ENCODE measurements around the gene GALNTL6. TPM values are rescaled to one million over a fixed set of nuclear protein-coding genes. Genes with fewer than 3 reads are reported as not detected.

The GALNTL6 gene
- total RNA-seq, 1 donor from 2014 or later = not detected

DNA sequence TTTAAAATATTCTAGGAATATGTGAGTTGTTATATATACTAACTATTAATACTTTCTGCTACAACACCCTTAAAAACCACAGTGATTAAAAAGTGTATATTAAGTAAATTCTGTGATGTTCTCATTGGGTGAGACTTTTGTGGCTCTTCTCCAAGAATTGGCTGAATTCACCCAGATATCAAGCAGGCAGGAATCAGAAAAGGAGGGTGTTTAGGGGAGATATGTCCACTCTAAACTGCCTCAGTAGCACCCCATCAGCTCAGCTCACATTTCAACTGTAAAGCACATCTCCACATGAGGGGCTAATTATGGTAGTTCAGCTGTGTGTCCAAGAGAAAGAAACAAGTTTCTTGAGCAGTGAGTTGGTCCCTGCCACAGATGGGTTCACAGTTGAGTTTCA is 165.0 kb downstream of the GALNTL6 start:
- TF ChIP-seq, protein P1, sequence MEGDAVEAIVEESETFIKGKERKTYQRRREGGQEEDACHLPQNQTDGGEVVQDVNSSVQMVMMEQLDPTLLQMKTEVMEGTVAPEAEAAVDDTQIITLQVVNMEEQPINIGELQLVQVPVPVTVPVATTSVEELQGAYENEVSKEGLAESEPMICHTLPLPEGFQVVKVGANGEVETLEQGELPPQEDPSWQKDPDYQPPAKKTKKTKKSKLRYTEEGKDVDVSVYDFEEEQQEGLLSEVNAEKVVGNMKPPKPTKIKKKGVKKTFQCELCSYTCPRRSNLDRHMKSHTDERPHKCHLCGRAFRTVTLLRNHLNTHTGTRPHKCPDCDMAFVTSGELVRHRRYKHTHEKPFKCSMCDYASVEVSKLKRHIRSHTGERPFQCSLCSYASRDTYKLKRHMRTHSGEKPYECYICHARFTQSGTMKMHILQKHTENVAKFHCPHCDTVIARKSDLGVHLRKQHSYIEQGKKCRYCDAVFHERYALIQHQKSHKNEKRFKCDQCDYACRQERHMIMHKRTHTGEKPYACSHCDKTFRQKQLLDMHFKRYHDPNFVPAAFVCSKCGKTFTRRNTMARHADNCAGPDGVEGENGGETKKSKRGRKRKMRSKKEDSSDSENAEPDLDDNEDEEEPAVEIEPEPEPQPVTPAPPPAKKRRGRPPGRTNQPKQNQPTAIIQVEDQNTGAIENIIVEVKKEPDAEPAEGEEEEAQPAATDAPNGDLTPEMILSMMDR (IDR thresholded peaks at IDR 0.05) = no peak
- intact Hi-C loops (cut with DNase I) = no loop called here
- no peaks in the 10 kb centered on the region for H3K4me1 ChIP-seq
- no peak for DNase-seq (ENCODE audit: low spot score in 2 of 2)
- H3K27me3 ChIP-seq = no peaks in the 10 kb centered on the region
- H3K4me3 ChIP-seq = no peak overlapping the region
- H3K27ac ChIP-seq = no peak overlapping the region
- H3K36me3 ChIP-seq = no peaks in the 10 kb centered on the region
- no peaks in the 10 kb centered on the region for H3K9me3 ChIP-seq

DNA sequence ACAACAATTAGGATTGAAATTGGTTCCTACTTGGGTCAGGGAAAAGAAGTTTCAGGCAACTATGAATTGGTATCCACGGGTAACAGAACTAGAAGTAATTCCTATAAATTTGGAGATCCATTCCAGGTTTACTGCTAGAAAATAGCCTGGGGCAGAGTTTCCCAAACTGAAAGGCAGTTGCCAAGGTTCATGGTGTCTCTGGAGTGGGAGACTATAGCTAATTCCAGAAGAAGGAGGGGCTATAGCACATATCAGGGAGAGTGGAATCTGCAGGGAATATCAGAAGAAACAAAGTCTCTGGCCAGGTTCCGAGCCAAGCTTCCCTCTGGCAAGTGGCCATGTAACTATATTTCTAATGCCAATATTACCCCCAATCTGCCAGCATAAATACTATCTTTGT is 166.3 kb downstream of the GALNTL6 start:
- H3K27ac ChIP-seq = no peak overlapping the region
- TF ChIP-seq, protein P1 (IDR thresholded peaks at IDR 0.05) = no peak
- no peaks in the 10 kb centered on the region for H3K36me3 ChIP-seq
- no peaks in the 10 kb centered on the region for H3K27me3 ChIP-seq
- no peak for DNase-seq (ENCODE audit: low spot score in 2 of 2)
- no peak overlapping the region for H3K4me3 ChIP-seq
- no peaks in the 10 kb centered on the region for H3K9me3 ChIP-seq
- no peaks in the 10 kb centered on the region for H3K4me1 ChIP-seq
- intact Hi-C loops (cut with DNase I) = no loop called here

DNA sequence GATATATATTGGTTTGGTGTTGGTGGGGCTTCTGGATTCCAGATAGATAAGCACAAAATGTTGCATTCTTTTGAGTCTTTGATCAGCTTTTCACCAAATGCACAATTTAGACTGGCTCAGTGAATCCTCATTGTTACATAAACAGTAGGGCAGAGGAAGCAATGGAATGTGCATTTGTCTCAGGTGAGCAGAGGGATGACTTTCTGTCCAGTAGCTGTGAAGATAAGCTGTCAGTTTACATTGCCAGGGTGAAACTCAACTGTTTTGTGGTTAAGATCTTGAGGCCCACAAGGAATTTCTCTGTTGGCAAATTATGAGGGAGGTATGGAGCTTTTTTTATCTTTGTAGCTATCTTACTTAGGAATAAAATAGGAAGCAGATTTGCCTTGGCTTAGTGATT is 168.0 kb downstream of the GALNTL6 start:
- Histone ChIP-seq H3K4me1 (no peaks in the 10 kb centered on the region), H3K9me3 (no peaks in the 10 kb centered on the region), H3K27ac (no peak overlapping the region), H3K36me3 (no peaks in the 10 kb centered on the region), H3K27me3 (no peaks in the 10 kb centered on the region), H3K4me3 (no peak overlapping the region)
- no peak for DNase-seq (ENCODE audit: low spot score in 2 of 2)
- intact Hi-C loops (cut with DNase I) = no loop called here
- TF ChIP-seq, protein P1 (IDR thresholded peaks at IDR 0.05) = no peak

DNA sequence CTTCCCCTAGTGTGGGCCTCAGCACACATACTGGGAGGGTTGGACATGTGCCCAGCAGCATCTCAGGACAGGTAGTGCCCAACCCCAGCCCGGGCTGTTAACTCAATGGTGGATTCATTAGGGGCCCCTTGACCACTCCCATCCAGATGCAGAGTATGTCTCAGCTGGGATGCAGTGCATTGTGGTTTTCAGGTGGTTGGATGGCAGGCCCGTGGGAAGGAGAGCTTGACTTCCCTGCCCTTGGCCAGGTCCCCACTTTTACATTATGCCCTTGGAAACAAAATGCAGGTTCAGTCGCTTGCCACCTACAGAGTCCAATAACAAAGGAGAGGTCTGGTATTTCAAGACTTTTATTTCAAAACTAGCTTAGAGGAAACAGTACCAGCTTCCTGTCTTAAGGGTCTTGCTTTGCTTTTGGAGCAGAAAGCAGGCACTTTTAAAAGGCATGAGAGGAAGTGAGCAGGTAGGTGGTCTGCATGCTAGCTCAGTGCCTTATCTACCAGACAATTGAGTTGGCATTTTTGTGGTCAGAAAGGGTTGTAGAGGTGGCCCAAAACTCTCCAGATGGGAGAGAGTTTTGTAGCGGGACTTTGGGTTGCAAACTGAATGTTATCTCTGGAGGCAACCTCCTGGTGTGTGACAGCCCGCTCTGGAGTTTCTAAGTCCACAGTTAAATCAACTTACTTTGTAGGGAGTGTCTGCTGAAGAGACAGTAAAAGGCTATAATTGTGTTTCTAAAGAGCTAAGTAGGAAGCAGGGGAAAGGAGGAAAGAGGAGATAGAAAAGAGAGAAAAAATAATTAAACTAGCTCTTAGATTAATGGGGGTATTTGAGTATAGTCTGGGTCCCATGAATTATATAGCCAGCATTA is 171.0 kb downstream of the GALNTL6 start:
- Histone ChIP-seq H3K4me1 (no peaks in the 10 kb centered on the region), H3K27me3 (no peaks in the 10 kb centered on the region), H3K9me3 (no peaks in the 10 kb centered on the region), H3K4me3 (no peak overlapping the region), H3K27ac (no peak overlapping the region), H3K36me3 (no peaks in the 10 kb centered on the region)
- TF ChIP-seq, protein P1 (IDR thresholded peaks at IDR 0.05) = no peak
- no peak for DNase-seq (ENCODE audit: low spot score in 2 of 2)
- intact Hi-C loops (cut with DNase I) = no loop called here

DNA sequence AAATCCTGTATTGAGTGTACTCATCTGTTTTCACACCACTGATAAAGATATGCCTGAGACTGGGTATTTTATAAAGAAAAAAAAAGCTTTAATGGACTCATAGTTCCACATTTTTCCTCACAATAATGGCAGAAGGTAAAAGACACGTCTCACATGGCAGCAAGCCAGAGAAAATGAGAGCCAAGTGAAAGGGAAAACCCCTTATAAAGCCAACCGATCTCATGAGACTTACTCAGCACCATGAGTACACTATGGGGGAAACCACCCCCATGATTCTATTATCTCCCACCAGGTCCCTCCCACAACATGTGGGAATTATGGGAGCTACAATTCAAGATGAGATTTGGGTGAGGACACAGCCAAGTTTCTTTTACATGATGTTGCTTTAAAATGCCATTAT is 171.9 kb downstream of the GALNTL6 start:
- TF ChIP-seq, protein P1 (IDR thresholded peaks at IDR 0.05) = no peak

More for the DNA sequence above, 171.9 kb downstream of the GALNTL6 start:
- Histone ChIP-seq H3K4me1 (no peaks in the 10 kb centered on the region), H3K4me3 (no peak overlapping the region), H3K27me3 (no peaks in the 10 kb centered on the region), H3K36me3 (no peaks in the 10 kb centered on the region), H3K27ac (no peak overlapping the region), H3K9me3 (no peaks in the 10 kb centered on the region)
- no peak for DNase-seq (ENCODE audit: low spot score in 2 of 2)
- intact Hi-C loops (cut with DNase I) = no loop called here
